NCI-H526 (cell line): ENCODE measurements around the gene HSF2.

Source experiments
- DNase-seq, 2 experiments: peaks; one replicate each; lab custom pipeline; 2025; lab: John Stamatoyannopoulos, UW

The HSF2 gene

GRCh38 chr6:122400121-122400450 lies 634 bp downstream of the HSF2 start:
- DNase-seq = no peak

- DNase-seq = peak in 1 of 2 experiments; percentile 5
These were observed 1.1 kb downstream of the HSF2 start for GRCh38 chr6:122400462-122401089.

GRCh38 chr6:122401104-122401503 lies 1.7 kb downstream of the HSF2 start:
- no peak for DNase-seq

DNA sequence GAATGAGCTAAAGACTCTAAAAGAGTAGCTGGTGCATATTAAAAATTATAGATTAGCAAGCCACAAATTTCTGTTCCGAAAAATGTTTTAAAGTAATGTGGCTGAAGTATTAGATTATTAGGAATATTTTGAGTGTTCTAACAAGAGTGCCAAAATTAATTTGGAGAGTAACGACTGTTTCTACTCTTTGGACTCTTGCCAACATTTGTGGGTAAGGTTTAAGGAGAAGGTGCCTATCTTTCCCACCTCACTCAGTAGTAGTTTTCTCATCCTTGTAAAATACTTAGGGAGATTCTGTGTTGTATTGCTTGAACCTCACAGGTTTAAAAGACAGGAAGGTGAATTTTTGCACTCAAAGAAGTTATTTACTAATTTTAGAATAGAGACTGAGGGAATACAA lies 5.0 kb downstream of the HSF2 start:
- DNase-seq = no peak

GRCh38 chr6:122405417-122405816 lies 6.0 kb downstream of the HSF2 start:
- no peak for DNase-seq

DNA sequence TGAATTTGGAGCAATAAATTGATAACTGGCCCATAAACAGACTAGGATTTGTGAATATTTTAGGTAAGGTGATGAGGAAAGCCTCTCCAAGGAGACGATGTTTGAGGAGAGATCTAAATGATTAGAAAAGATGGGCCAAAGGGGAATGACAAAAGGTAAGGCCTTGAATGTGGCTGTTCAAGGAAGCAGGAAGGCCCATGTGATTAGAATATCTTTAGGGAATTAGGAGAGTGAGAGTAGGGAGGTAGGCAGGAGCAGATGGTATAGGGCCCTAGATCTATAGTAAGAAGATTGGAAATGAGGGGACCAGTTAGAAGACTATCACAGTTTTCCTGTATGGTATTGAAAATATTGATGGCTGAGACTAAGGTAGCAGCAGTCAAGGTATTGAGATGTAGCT lies 6.7 kb downstream of the HSF2 start:
- no peak for DNase-seq

DNA sequence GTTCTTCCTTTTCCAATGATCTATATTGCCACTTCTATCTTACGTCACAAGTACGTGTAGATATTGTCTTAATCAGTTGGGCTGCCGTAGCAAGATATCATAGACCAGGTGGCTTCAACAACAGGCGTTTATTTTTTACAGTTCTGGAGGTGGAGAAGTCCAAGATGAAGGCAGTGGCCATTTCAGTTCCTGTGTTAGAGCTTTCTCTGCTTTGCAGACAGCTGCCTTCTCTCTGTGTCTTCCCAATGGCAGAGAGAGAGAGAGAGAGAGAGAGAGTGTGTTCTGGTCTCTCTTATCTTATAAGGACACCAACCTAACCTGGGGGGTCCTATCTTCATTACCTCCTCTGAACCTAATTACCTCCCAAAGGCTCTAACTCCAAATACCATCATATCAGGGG lies 8.3 kb downstream of the HSF2 start:
- DNase-seq = no peak

DNA sequence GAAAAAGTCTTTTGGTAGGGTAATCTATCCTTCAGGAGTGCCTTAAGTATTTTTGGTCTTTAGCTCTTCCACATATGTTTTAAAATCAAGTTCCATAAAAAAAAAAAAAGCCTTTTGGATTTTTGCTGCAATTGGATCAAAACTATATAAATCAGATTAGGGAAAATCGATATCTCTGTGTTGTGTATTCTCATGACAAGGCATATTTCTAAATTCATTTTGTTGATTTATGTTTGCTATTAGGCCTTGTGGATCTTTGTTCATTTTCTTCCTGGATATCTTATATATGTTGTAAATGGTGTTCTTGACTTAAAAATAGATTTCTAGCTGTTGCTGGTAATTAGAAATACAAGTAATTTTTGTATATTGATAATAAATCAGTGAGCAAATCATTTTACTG lies 8.8 kb downstream of the HSF2 start:
- no peak for DNase-seq

DNA sequence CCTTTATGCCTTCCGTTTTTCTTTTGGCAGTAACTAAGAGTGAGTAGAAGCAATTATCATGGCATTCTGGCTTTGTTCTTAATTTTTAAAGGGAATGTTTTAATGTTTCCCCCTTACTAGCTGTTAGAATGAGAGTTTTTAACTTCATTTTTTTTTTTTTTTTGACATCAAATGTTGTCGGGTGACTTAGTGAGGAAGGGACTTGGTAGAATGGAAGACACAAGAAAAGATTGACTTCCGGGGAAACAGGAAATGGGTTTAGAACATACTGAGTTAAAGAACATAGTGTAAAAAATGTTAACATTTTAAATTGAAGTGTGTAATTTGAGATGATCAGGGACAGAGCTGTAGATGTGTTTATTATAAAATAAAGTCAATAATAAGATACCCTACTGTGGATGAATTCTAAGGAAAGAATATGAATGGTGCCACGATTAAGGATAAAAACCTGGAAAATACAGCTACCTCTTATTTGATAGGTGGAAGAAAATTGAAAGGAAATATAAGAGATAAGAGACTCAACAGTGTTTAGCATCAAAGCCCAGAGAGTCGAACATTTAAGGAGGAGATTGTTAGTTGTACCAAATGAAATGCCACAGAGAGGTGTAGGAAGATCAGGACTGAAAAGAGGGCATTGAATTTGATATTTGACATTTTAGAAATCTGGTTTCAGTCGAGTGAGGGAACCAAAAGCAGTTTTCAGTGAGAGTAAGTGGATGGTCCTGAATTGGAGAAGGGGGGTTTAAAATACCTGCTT lies 9.4 kb downstream of the HSF2 start:
- no peak for DNase-seq

- DNase-seq = no peak
These were observed 12.5 kb downstream of the HSF2 start for GRCh38 chr6:122412001-122412400.

DNA sequence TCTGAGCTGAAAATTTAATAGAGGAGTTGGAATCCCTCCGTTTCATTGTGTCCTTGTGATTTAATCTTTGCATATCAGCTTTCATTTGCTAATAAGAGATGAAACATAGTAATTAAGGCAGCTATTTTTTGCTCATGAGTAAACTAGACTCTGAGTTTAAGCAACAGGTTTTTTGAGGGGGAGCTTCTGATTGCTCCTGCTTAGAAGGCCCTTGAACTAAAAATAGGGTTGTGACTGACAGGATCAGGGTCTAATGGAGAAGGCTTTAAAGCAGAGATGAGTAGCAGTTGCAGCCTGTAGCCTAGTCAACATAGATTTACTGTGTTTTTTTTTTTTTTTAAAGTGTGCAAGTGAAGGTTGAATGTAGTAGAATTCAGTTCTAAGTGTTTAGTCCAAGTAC lies 17.4 kb downstream of the HSF2 start:
- DNase-seq = no peak

DNA sequence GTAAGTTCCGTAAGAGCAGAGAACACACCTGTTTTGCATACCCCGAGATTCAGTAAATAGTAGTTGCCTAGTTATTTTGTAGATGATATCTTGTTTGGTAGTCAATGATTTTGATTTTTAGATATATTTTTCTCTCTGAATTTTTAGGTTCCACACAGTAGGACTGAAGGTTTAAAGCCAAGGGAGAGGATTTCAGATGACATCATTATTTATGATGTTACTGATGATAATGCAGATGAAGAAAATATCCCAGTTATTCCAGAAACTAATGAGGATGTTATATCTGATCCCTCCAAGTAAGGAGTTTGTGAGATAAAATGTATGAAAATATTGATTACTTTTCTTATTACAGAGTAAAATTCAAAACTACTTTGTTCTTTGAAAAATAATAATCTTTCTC lies 22.6 kb downstream of the HSF2 start:
- no peak for DNase-seq

- no peak for DNase-seq
These were observed 23.3 kb downstream of the HSF2 start for GRCh38 chr6:122422614-122423267.

DNA sequence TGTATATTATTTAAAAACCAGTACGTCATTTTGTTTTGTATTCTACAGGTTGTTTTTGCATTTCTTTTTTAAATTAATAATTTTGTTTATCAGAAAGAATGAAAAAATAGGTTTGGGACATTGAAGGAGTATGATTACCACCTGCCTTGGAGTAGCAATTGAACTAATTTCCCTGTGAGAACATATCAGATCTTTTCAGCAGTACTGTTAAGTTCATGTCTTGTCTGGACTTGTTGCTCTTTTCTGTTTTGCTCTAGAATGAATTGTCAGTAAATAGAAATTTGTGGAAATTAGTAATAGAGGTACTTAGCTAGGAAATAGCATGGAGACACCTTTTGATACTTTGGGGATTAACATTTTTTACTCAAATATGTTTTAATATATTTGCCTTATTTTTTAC lies 24.3 kb downstream of the HSF2 start:
- no peak for DNase-seq

DNA sequence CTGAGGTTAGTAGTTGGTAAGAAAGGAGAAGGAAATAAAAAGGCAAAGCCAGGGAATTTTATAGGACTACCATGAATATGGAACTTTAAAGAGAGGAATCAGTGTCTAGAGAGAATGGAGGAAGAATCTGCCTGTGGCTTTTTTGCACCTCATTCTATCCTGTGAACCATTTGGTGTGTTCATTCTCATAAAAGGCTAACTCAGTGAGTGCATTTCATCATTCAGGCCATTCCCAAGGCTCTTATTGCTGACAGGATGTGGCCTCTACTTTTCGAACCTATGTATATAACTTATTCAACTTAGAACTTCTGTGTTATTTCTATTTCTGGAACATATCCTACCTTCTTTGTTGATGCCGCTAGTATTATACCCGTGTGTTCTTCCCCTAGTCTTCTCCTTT lies 27.1 kb downstream of the HSF2 start:
- DNase-seq = no peak

DNA sequence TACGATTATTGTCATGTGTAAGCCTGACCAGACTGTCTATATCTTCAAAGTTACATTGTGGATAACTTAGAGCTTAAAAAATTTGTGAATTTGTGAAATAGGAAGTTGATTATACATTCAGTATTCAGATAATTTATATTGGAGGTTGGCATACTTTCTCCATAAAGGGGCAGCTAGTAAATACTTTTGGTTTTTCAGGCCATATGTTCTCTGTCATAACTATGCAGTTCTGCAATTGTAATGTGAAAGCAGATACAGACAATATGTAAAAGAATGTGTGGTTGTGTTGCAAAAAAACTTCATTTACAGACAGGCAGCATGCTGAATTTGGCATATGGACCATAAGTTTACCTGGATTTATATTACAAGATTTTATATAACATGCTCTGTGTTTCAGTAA lies 29.3 kb downstream of the HSF2 start:
- no peak for DNase-seq

GRCh38 chr6:122429323-122429722 lies 29.9 kb downstream of the HSF2 start:
- no peak for DNase-seq

DNA sequence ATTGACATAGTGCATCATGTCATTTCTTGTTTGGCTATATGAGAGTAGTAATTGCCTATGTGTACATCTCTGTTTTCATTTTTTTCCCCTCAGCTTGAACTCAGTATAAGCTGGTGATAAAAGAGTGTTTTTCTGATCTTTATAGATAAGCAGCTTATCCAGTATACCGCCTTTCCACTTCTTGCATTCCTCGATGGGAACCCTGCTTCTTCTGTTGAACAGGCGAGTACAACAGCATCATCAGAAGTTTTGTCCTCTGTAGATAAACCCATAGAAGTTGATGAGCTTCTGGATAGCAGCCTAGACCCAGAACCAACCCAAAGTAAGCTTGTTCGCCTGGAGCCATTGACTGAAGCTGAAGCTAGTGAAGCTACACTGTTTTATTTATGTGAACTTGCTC lies 32.3 kb downstream of the HSF2 start:
- DNase-seq = no peak

DNA sequence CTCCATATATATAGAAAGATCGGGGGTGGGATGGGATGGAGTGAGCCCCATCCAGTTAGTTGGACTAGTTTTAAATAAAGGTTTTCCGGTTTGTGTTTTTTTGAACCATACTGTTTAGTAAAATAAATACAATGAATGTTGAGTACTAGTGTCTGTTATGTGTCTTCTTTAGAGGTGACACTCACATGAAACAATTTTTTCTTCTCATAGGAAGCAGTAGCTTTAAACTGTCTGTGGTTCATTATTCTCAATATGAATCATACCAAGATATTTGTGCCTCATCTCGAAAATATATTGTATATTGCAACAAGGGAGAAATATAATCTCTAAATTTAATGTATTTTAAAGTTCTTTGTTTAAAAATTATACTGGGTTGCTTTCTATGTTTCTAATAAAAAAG lies 33.4 kb downstream of the HSF2 start:
- no peak for DNase-seq

- DNase-seq = no peak
These were observed 39.5 kb downstream of the HSF2 start for GRCh38 chr6:122438975-122439374.

GRCh38 chr6:122445274-122445673 lies 45.8 kb downstream of the HSF2 start:
- no peak for DNase-seq

GRCh38 chr6:122449069-122449468 lies 49.6 kb downstream of the HSF2 start:
- DNase-seq = no peak

- no peak for DNase-seq
These were observed 53.1 kb downstream of the HSF2 start for GRCh38 chr6:122452509-122452908.

GRCh38 chr6:122454673-122455072 lies 55.2 kb downstream of the HSF2 start:
- DNase-seq = no peak
